GM23338 (cell line): ENCODE data around the gene TMPRSS6. TPM values are rescaled to one million over a fixed set of nuclear protein-coding genes. Genes with fewer than 3 reads are reported as not detected.
A peak's percentile ranks its signal among the peaks of the same experiment; 100 is the strongest.

Experiments used
- ATAC-seq: fragments of 200-7000 bp; cut with Tn5 transposase; 3 replicates; pipeline ENCODE4 v1.9.1; 2020
- DNase-seq: peaks from one replicate; pipeline ENCODE4 v3.0.0-alpha.2; 2015; ENCODE audit warnings: low spot score
- H2AFZ ChIP-seq: fragments of 200-600 bp; sonication (generic); 2 replicates; pipeline ENCODE4 v1.8.0; 2016; ENCODE audit warnings: antibody characterized with exemption, mild to moderate bottlenecking, moderate library complexity
- H3F3A ChIP-seq: fragments of 200-600 bp; sonication (generic); replicated peaks from 2 replicates; pipeline ENCODE4 v1.8.0; 2017; ENCODE audit warnings: antibody characterized with exemption, mixed run types, low read depth
- H3K27ac ChIP-seq: fragments of 200-600 bp; sonication (generic); 2 replicates; pipeline ENCODE4 v1.6.1; 2016; ENCODE audit warnings: low read depth
- H3K27me3 ChIP-seq: fragments of 200-600 bp; sonication (generic); 2 replicates; pipeline ENCODE4 v1.8.0; 2016; ENCODE audit warnings: mild to moderate bottlenecking, mixed run types, moderate library complexity; ENCODE audit not compliant: insufficient read depth
- H3K36me3 ChIP-seq: fragments of 200-600 bp; sonication (generic); 2 replicates; pipeline ENCODE4 v1.8.0; 2016; ENCODE audit warnings: mild to moderate bottlenecking; ENCODE audit not compliant: insufficient read depth
- H3K4me1 ChIP-seq: fragments of 200-600 bp; sonication (generic); 2 replicates; pipeline ENCODE4 v1.8.0; 2016; ENCODE audit warnings: mild to moderate bottlenecking, moderate library complexity; ENCODE audit not compliant: insufficient read depth
- H3K4me2 ChIP-seq: fragments of 200-600 bp; sonication (generic); 2 replicates; pipeline ENCODE4 v1.7.1; 2017; ENCODE audit warnings: mixed run types
- H3K4me3 ChIP-seq: fragments of 200-600 bp; sonication (generic); 2 replicates; pipeline ENCODE4 v1.6.1; 2016; ENCODE audit warnings: mixed run types
- H3K79me2 ChIP-seq: fragments of 200-600 bp; sonication (generic); replicated peaks from 2 replicates; pipeline ENCODE4 v1.8.0; 2017; ENCODE audit warnings: mild to moderate bottlenecking; ENCODE audit not compliant: insufficient read depth
- H3K9me2 ChIP-seq: fragments of 200-600 bp; sonication (generic); 2 replicates; pipeline ENCODE4 v1.8.0; 2017; ENCODE audit not compliant: insufficient read depth
- H4K20me1 ChIP-seq: fragments of 200-600 bp; sonication (generic); replicated peaks from 2 replicates; pipeline ENCODE4 v1.8.0; 2017; ENCODE audit warnings: mild to moderate bottlenecking; ENCODE audit not compliant: insufficient read depth
- H3K27ac Mint-ChIP-seq: 2 replicates; pipeline ENCODE4 v1.8.0; 2020; ENCODE audit warnings: inconsistent platforms, mild to moderate bottlenecking, moderate library complexity, mixed read lengths
- H3K27me3 Mint-ChIP-seq: 3 replicates; pipeline ENCODE4 v1.8.0; 2022; ENCODE audit warnings: low read depth, mild to moderate bottlenecking, moderate library complexity, mixed read lengths, inconsistent platforms; ENCODE audit not compliant: insufficient read depth, poor library complexity
- H3K36me3 Mint-ChIP-seq: 3 replicates; pipeline ENCODE4 v1.8.0; 2021; ENCODE audit warnings: low read depth, mild to moderate bottlenecking, inconsistent platforms, moderate library complexity, mixed read lengths
- H3K4me1 Mint-ChIP-seq: 3 replicates; pipeline ENCODE4 v1.8.0; 2020; ENCODE audit warnings: mild to moderate bottlenecking, inconsistent platforms, mixed read lengths
- H3K4me3 Mint-ChIP-seq: 3 replicates; pipeline ENCODE4 v1.8.0; 2021; ENCODE audit warnings: moderate library complexity, mild to moderate bottlenecking, inconsistent platforms, mixed read lengths
- H3K9me3 Mint-ChIP-seq: 3 replicates; pipeline ENCODE4 v1.8.0; 2020; ENCODE audit warnings: moderate library complexity, mild to moderate bottlenecking, inconsistent platforms, mixed read lengths
- CREB1 ChIP-seq: fragments of 250-450 bp; sonication (Bioruptor Pico); IDR thresholded peaks from 2 replicates; pipeline ENCODE4 v1.5.0; 2020; ENCODE audit warnings: low read depth, mild to moderate bottlenecking, moderate library complexity
- CTCF ChIP-seq, 2 experiments: fragments of 200-600 bp in 1 of 2; sonication (generic) in 1 of 2; conservative IDR thresholded peaks; 2 replicates each; pipeline versions ENCODE4 v1.5.1 to v1.6.1; 2016 to 2017; ENCODE audit warnings: antibody characterized with exemption in 2 of 2, low read depth in 2 of 2, mild to moderate bottlenecking in 2 of 2, moderate library complexity in 1 of 2
- ETS1 ChIP-seq: IDR thresholded peaks from 2 replicates; pipeline ENCODE4 v1.6.1; 2016; ENCODE audit warnings: antibody characterized with exemption
- EZH2 ChIP-seq: fragments of 200-600 bp; sonication (generic); IDR thresholded peaks from one replicate; pipeline ENCODE4 v1.8.0; 2017; ENCODE audit warnings: antibody characterized with exemption, mild to moderate bottlenecking, low read depth; ENCODE audit not compliant: unreplicated experiment
- EZH2phosphoT487 ChIP-seq: fragments of 200-600 bp; sonication (generic); IDR thresholded peaks from one replicate; pipeline ENCODE4 v1.8.1; 2018; ENCODE audit warnings: antibody characterized with exemption; ENCODE audit not compliant: unreplicated experiment
- JUNB ChIP-seq: IDR thresholded peaks from one replicate; pipeline ENCODE4 v1.6.1; 2016; ENCODE audit warnings: antibody characterized with exemption; ENCODE audit not compliant: unreplicated experiment
- NANOG ChIP-seq: IDR thresholded peaks from 2 replicates; pipeline ENCODE4 v1.6.1; 2016; ENCODE audit warnings: antibody characterized with exemption, borderline replicate concordance
- REST ChIP-seq: IDR thresholded peaks from one replicate; pipeline ENCODE4 v1.6.1; 2018; ENCODE audit warnings: antibody characterized with exemption; ENCODE audit not compliant: unreplicated experiment
- STAT1 ChIP-seq: IDR thresholded peaks from one replicate; pipeline ENCODE4 v1.6.1; 2016; ENCODE audit warnings: antibody characterized with exemption; ENCODE audit not compliant: unreplicated experiment
- ZNF114 ChIP-seq: fragments of 250-450 bp; sonication (Bioruptor Pico); IDR thresholded peaks from 2 replicates; pipeline ENCODE4 v1.5.0; 2020; ENCODE audit warnings: mild to moderate bottlenecking, moderate library complexity
- ZNF331 ChIP-seq: fragments of 250-450 bp; sonication (Bioruptor Pico); IDR thresholded peaks from 2 replicates; pipeline ENCODE4 v1.5.0; 2020; ENCODE audit warnings: low read depth, mild to moderate bottlenecking, moderate library complexity
- ZNF462 ChIP-seq: fragments of 250-450 bp; sonication (Bioruptor Pico); IDR thresholded peaks from 2 replicates; pipeline ENCODE4 v1.5.0; 2020; ENCODE audit warnings: mild to moderate bottlenecking, moderate library complexity
- polyA plus RNA-seq: library from polyadenylated mRNA; unstranded; fragments of >200 nt; fragmentation: Nextera tagmentation; extraction: Ambion mirVana; gene quantifications from 2 replicates; pipeline ENCODE4 v1.2.1, GENCODE V29; 2016
- total RNA-seq: library from RNA; depleted of rRNA; stranded (reverse); fragments of >200 nt; shearing (Covaris generic); gene quantifications from 2 replicates; pipeline ENCODE4 v1.2.3, GENCODE V29; 2014

TMPRSS6 gene
- total and polyA plus RNA-seq, 2 experiments from 2014 or later, result 0.13 TPM; not detected in 1

- Mint-ChIP-seq H3K27ac (no peak overlapping the region), H3K4me3 (no peak overlapping the region), H3K4me1 (peaks cover 4% of the 10 kb centered on the region), H3K36me3 (no peaks in the 10 kb centered on the region), H3K27me3 (peaks cover 33% of the 10 kb centered on the region), H3K9me3 (no peaks in the 10 kb centered on the region)
- peak overlapping the region; percentile 38; the same call in 1 of the 2 replicates for H2AFZ ChIP-seq
- H3K27ac ChIP-seq, result no peak overlapping the region
- H3K79me2 ChIP-seq, result no peaks in the 10 kb centered on the region
- TF ChIP-seq EZH2phosphoT487 (no peak), CTCF (conservative IDR thresholded peaks at IDR 0.05; ENCODE audit: low read depth in 2 of 2) (no peak), JUNB (no peak), NANOG (no peak), ZNF114 (no peak), ZNF462 (CRISPR knock-in tag) (no peak), ZNF331 (no peak), STAT1 (no peak), REST (no peak), ETS1 (no peak), CREB1 (CRISPR knock-in tag) (no peak), EZH2 (no peak)
- H3K4me2 ChIP-seq, result no peak overlapping the region
- ATAC-seq, result no peak
- H4K20me1 ChIP-seq, result no peaks in the 10 kb centered on the region
- H3K4me1 ChIP-seq, result peaks cover 3% of the 10 kb centered on the region; the same call in 1 of the 2 replicates
- no peaks in the 10 kb centered on the region for H3K36me3 ChIP-seq
- H3K9me2 ChIP-seq, result no peaks in the 10 kb centered on the region
- H3K27me3 ChIP-seq, result peaks cover 20% of the 10 kb centered on the region; the same call in 1 of the 2 replicates
- H3K4me3 ChIP-seq, result no peak overlapping the region
- H3F3A ChIP-seq, result 0 out of 2 replicates have a peak, but pooled peaks cover 3% of the 10 kb centered on the region
- DNase-seq, result no peak
Measured at GRCh38 chr22:37079668-37080171, 29.8 kb downstream of the TMPRSS6 start.
